Medulla oblongata (tissue), 1 donor: Measurements from ENCODE around the gene GRK7.
"Not testable (repeated sequence)": the region's sequence is repeated elsewhere in the genome, so short reads cannot be mapped to it uniquely, and the experiment has no call there.

Experiments used
- DNase-seq: peaks from one replicate; pipeline ENCODE4 v3.0.0-alpha.2; 2015; ENCODE audit errors: extremely low spot score

GRK7 gene

GRCh38 chr3:141754032-141754431, 9.2 kb upstream of the GRK7 start:
- no peak for DNase-seq

- not testable (repeated sequence) for DNase-seq
Measured at GRCh38 chr3:141762552-141762951, 656 bp upstream of the GRK7 start.

- no peak for DNase-seq
Measured at GRCh38 chr3:141764045-141764444, 837 bp downstream of the GRK7 start.

- DNase-seq, result no peak
Measured at GRCh38 chr3:141764465-141764864, 1.3 kb downstream of the GRK7 start.

- DNase-seq, result no peak
Measured at GRCh38 chr3:141764986-141765385, 1.8 kb downstream of the GRK7 start.

- no peak for DNase-seq
Measured at GRCh38 chr3:141767066-141767465, 3.9 kb downstream of the GRK7 start.

GRCh38 chr3:141769221-141769894, 6.2 kb downstream of the GRK7 start:
- no peak for DNase-seq

- DNase-seq, result no peak
Measured at GRCh38 chr3:141773676-141774075, 10.5 kb downstream of the GRK7 start.

GRCh38 chr3:141776376-141776775, 13.2 kb downstream of the GRK7 start:
- DNase-seq, result no peak

GRCh38 chr3:141776885-141777284, 13.7 kb downstream of the GRK7 start:
- no peak for DNase-seq

GRCh38 chr3:141777957-141778813, 15.0 kb downstream of the GRK7 start:
- no peak for DNase-seq

GRCh38 chr3:141779667-141780066, 16.5 kb downstream of the GRK7 start:
- no peak for DNase-seq

- DNase-seq, result no peak
Measured at GRCh38 chr3:141782386-141782932, 19.3 kb downstream of the GRK7 start.

GRCh38 chr3:141783632-141784031, 20.4 kb downstream of the GRK7 start:
- DNase-seq, result no peak

GRCh38 chr3:141784096-141784495, 20.9 kb downstream of the GRK7 start:
- DNase-seq, result no peak

GRCh38 chr3:141784531-141784930, 21.3 kb downstream of the GRK7 start:
- DNase-seq, result no peak

GRCh38 chr3:141788149-141788548, 24.9 kb downstream of the GRK7 start:
- DNase-seq, result no peak

GRCh38 chr3:141788750-141789149, 25.5 kb downstream of the GRK7 start:
- not testable (repeated sequence) for DNase-seq

- DNase-seq, result no peak
Measured at GRCh38 chr3:141789281-141789680, 26.1 kb downstream of the GRK7 start.

GRCh38 chr3:141790171-141790570, 27.0 kb downstream of the GRK7 start:
- DNase-seq, result no peak

GRCh38 chr3:141792495-141792894, 29.3 kb downstream of the GRK7 start:
- DNase-seq, result no peak

GRCh38 chr3:141793476-141794260, 30.5 kb downstream of the GRK7 start:
- DNase-seq, result no peak
